GM21360 (cell line): ENCODE measurements around the gene FCGR3A.
A peak's percentile ranks its signal among the peaks of the same experiment; 100 is the strongest.
"Not testable (repeated sequence)": the region's sequence is repeated elsewhere in the genome, so short reads cannot be mapped to it uniquely, and the experiment has no call there.

ENCODE experiments used
- ATAC-seq: cut with Tn5 transposase; IDR thresholded peaks from one replicate; pipeline ENCODE4 v1.9.1; 2021; ENCODE audit warnings: mild to moderate bottlenecking, moderate library complexity; ENCODE audit not compliant: unreplicated experiment

Gene FCGR3A

DNA sequence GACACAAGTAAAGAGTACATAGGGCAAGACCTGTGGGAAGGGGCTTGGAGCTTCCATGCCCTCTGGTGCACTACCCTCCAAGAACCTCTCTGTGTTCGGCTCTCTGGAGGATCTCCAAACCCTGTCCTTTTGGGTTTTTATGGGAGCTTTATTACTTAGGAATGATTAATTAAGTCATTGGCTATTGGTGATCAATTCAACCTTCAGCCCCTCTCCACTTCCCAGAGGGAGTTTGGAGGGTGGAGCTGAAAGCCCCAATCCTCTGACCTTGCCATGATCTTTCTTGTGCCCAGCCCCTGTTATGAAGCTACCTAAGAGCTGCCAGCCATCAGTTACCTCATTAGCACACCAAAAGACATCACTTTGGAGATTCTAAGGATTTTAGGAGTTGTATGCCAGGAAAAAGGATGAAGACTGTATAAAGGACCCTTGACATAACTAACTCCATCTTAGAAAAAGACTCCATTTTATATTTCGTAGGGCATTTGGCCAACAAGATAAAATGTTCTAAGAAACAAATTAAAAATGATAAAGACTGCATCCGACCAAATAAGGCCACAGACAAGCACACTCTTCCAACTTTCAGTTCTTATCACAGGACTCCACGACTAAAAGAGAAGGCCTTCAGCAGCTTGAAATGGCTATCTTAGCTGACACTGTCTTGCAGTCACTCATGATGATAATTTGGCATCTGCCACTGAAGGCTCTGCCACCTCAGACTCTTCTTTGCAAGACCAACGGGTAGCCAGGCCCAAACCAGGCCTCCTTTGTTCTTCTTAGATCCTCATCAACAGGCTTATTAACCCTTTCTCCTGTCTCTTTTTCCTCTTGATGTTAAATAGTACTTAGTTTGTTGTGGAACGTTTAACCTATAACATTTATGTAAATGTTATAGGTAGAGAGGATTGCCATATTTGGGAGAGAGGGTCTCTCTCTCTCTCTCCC is 8.2 kb upstream of the FCGR3A start:
- ATAC-seq, result not testable (repeated sequence)

DNA sequence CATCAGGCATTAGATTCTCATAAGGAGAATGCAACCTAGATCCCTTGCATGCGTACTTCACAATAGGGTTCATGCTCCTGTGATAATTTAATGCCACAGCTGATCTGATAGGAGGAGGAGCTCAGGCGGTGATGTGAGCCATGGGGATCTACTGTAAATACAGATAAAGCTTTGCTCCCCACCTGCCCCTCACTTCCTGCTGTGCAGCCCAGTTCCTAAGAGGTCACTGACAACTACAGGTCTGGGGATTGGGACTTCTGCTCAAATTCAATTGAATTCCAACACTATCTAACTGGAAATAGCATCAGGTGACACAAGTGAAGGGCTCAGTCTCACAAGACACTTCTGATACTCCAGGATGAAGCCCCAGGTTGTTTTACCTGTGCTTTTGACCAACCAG is 7.4 kb upstream of the FCGR3A start:
- ATAC-seq, result not testable (repeated sequence)

DNA sequence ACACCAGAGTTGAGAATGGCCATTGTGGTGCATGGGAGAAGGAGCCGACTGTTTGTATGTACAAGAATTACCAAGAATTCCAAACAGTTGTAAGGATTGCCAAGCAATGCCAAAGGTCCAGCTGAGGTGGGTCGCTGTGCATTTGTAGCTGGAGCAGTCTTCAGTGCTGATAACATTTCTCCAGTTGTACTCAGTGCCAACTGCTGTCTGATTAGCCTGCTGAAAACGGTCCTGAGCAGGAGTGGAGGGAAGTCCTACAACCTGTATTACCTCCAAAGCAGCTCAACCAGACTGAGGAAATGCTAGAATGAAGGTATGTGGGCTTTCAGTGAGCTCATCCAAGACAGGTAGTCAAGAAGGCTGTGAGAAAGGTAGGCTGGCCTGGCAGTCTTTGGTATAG is 6.5 kb upstream of the FCGR3A start:
- ATAC-seq, result not testable (repeated sequence)

DNA sequence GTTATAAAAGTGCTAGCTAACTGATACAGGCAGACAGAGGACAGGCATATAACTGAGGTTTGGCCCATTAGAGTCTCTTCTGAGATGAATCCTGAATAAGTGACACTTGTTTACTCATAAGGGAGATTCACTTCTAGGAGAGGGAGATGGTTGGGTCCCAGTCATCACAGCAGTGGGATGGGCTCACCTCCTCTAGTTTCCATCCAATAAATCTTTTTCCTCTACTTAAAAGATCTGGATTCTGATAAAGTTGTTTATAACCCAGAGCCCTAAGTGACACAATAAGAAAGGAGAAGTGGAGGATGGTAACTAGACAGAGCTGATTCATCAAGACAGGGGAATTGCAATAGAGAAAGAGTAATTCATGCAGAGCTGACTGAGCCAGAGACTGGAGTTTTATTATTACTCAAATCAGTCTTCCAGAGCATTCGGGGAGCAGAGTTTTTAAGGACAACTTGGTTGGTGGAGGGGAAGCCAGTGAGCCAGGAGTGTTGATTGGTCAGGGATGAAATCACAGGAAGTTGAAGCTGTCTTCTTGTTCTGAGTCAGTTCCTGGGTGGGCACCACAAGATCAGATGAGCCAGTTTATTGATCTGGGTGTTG is 5.3 kb upstream of the FCGR3A start:
- ATAC-seq, result not testable (repeated sequence)

- not testable (repeated sequence) for ATAC-seq
Measured at GRCh38 chr1:161554340-161554739, 4.7 kb upstream of the FCGR3A start.

- ATAC-seq, result not testable (repeated sequence)
Measured at GRCh38 chr1:161553631-161554030, 4.0 kb upstream of the FCGR3A start.

DNA sequence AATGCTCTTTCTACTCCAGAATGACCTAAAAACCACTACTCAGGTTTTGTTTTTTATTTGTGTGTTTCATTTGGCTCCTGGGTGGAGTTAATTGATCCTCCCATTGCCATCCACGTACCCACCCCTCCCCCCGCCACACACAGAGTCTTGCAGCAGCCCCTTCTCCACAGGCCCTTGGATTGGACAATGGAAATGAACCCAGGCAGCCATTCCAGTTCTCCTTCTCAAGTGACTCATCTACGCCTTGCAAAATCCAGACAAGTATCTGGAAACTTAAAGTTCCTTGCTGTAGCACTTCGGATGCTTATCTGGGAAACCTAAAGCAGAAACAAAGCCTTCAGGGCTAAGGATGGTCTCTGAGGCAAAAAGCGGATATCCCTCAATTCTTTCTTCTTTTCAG is 1.3 kb upstream of the FCGR3A start:
- ATAC-seq, result not testable (repeated sequence)

DNA sequence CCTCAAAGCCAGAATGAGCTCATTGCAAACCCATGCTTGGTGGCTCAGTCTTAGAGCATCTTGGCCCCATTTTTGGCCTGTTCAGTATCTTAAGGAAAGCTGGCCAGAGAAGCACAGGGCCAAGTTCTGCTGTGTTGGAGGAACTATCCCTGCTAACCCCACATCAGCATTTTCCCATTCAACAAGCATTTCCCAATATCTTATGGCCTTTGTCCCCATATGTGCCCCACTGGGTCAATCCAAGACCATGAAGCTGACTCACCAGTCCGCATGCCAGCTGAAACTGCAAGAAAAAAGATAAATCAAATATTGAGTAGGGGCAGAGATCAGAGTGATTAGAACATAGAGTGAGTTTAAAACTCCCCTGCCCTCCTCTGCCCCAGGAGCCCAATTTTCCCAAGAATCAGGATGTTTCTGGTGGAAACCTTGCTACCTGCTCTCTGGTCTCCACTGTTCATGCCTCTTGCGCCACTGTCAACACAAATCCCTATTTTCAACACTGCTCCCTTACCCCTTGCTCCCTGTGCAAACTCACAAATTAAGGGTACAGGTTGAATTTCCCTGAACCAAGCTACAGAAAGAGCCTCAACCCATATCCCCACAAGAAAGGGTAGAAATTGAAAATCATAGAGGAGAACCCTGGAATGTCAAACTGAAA is 740 bp downstream of the FCGR3A start:
- not testable (repeated sequence) for ATAC-seq

GRCh38 chr1:161547995-161548741 is 1.4 kb downstream of the FCGR3A start:
- not testable (repeated sequence) for ATAC-seq

GRCh38 chr1:161545005-161545731 is 4.5 kb downstream of the FCGR3A start:
- ATAC-seq, result not testable (repeated sequence)

DNA sequence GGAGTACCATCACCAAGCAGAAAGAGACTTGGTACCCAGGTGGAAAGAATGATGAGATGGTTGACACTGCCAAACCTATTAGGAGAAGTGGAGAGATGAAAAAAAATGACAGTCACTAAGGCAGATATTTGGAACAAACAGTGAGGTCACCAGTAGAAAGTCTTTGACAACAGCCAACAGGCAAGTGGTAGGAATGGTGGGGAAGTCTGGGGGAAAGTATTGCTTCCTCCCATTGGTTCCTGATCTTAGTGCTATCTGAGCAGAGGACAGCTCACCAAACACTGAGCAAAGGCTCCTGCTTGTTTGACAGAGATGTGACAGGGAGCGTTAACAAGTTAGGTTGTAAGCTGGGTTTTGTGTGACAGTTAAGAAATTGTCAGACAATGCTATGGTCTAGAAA is 6.5 kb downstream of the FCGR3A start:
- ATAC-seq, result not testable (repeated sequence)

DNA sequence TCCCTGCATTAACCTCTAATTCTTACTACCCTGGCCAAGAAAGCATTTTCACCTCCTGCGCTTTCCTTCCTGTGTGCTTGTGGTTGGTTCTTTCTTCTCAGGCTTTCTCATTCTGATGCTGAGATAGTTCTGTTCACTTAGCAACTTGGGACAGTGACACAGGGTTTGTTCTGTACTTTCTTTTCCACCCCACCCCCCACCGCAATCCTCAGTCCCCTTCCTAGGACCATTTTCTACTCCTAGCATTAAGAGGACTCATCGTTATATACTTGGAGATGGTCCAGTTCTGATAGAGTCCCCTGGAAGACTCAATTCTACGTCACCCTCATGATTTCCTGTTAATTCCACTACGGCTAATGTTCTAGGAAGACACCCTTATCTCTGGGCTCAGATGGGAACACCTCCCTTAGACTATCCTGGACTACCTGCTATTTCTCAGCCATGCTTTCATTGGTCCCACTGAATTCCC is 7.5 kb downstream of the FCGR3A start:
- ATAC-seq, result peak; percentile 56

DNA sequence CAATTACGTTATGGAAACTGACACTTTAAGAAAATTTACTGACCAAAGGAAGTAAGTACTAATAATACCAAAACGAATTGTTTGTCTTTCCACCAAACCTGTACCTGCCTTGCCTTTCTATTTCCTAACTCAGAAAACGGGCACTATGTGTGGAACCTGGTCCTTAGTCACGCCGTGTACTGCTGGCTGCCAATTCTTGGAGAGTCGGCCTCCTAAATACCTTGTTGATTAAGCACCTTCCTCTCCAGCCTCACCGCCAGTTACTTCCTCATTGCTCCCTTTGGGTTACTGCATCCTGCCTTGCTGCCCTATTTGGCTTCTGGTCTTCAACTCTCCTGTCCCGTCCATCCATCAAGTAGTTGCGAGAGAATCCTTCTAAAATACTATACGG is 9.1 kb downstream of the FCGR3A start:
- peak; percentile 14 for ATAC-seq

DNA sequence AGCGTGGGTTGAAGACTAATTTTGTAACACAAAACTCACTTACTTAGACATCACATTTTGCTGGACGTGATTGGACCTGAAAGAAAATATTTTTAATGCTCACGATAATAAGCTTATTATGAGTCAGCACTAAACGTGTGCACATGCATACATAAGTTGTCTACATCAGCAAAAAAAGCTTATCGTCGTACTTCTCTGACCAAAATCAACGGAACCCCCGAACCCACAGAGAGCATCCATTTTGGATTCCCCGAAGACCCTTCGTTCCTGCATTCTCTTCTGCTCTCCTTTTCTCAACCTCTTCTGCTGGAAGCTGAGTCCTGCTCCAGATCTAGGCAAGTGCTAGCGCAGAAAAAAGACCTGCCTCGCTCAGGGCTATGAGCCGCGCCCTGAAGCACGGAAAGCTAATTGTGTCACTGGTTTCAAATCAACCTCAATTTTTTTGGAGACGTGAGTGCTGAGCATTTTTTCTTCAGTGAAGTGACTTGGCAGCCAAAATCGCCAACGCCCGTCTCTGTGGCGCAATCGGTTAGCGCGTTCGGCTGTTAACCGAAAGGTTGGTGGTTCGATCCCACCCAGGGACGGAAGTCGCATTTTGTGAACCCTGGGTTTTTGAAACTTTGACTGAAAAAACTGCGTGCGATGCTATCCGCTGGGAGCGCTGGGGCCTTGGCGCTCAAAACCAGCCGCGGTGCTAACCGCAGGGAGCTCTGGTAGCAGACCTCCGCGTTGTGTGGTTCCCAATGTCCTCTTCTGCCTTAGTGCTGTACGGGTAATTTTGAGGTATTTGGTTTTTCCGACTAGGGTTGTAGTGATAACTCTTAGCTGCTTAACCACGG is 9.7 kb downstream of the FCGR3A start:
- ATAC-seq, result peak; percentile 60

GRCh38 chr1:161538925-161539479 is 10.6 kb downstream of the FCGR3A start:
- ATAC-seq, result not testable (repeated sequence)

DNA sequence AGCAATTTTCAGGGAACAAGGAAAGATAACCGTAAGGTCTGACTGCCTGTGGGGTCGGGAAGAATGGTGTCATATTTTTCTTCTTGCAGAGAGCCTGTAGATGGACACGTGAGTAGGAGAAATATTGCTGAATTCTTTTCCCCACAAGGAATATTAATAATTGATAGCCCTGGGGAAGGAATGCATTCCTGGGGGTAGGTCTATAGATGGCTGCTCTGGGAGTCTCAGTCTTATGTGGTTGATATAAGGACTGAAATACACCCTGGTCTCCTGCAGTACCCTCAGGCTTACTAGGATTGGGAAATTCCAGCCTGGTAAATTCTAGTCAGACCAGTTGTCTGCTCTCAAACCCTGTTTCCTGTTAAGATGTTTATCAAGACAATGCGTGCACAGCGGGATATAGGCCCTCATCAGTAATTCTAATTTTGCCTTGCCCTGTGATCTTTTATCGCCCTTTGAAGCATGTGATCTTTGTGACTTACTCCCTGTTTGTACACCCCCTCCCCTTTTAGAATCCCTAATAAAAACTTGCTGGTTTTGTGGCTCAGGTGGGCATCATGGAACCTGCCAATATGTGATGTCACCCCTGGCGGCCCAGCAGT is 12.4 kb downstream of the FCGR3A start:
- ATAC-seq, result not testable (repeated sequence)

DNA sequence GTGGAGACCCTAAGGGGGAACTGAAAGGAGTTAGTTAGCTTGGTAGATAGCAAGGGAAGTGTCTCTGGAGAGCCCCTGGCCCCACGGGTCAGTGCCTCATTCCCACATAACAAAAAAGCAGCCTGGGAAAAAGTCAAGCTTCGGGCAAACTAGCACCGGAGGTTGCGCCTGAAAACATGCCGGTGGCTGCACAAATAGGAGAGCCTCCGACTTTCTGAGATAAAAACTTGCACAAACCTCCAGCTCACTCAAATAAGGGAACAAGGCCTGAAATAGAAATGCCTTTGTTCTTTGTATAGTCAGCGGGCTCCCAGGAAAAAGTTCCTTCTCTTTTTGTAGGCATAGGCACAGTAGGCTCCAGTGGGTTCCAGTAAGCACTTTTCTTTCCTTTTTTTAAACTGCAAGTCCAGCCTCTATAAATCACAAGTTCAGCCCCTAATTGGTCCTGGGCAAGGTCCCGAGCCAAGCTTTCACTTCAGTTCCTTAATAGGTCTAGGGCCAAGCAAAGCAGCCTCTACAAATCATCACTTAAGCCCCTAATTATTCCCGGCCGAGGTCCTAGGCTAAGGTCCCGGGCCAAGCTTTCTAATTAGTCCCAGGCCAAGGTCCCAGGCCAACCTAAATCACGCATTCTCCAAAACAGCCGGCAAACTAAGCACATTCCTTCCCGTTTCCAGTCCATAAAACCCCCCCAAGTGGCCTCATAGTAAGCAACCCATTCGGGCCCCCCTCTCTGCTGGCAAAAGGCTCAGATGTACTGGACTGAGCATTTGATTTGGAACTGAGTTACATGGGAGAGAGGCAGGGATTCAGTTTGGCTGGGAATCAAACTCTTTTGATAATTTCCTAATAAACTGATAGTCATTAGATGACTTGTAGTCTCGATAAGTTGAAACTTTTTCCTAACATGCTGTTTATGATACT is 16.7 kb downstream of the FCGR3A start:
- not testable (repeated sequence) for ATAC-seq
